ENCODE data around the gene CHRNA9.

The CHRNA9 gene

GRCh38 chr4:40373636-40374035 lies 38.5 kb downstream of the CHRNA9 start:
- TF ChIP-seq ZFX (IDR thresholded peaks at IDR 0.05; ENCODE audit: borderline replicate concordance) (no peak), CTCF (IDR thresholded peaks at IDR 0.05) (no peak)
- no peak overlapping the region for H3K27ac ChIP-seq

- TF ChIP-seq ZFX (IDR thresholded peaks at IDR 0.05; ENCODE audit: borderline replicate concordance), result no peak
- no peak for TF ChIP-seq CTCF (IDR thresholded peaks at IDR 0.05)
- H3K27ac ChIP-seq, result no peak overlapping the region
Observed at GRCh38 chr4:40375095-40375494, 40.0 kb downstream of the CHRNA9 start.

GRCh38 chr4:40375620-40376019 lies 40.5 kb downstream of the CHRNA9 start:
- no peak overlapping the region for H3K27ac ChIP-seq
- no peak for TF ChIP-seq ZFX (IDR thresholded peaks at IDR 0.05; ENCODE audit: borderline replicate concordance)
- no peak for TF ChIP-seq CTCF (IDR thresholded peaks at IDR 0.05)

GRCh38 chr4:40377512-40378365 lies 42.6 kb downstream of the CHRNA9 start:
- TF ChIP-seq ZFX (IDR thresholded peaks at IDR 0.05; ENCODE audit: borderline replicate concordance) (no peak), CTCF (IDR thresholded peaks at IDR 0.05) (no peak)
- H3K27ac ChIP-seq, result no peak overlapping the region

GRCh38 chr4:40378619-40379018 lies 43.5 kb downstream of the CHRNA9 start:
- H3K27ac ChIP-seq, result no peak overlapping the region

GRCh38 chr4:40379248-40379647 lies 44.1 kb downstream of the CHRNA9 start:
- no peak overlapping the region for H3K27ac ChIP-seq
- TF ChIP-seq CTCF (IDR thresholded peaks at IDR 0.05) (no peak), ZFX (IDR thresholded peaks at IDR 0.05; ENCODE audit: borderline replicate concordance) (no peak)

More at GRCh38 chr4:40378619-40379018, 43.5 kb downstream of the CHRNA9 start:
- no peak for TF ChIP-seq ZFX (IDR thresholded peaks at IDR 0.05; ENCODE audit: borderline replicate concordance)
- TF ChIP-seq CTCF (IDR thresholded peaks at IDR 0.05), result no peak

- H3K27ac ChIP-seq, result no peak overlapping the region
- TF ChIP-seq CTCF (IDR thresholded peaks at IDR 0.05) (no peak), ZFX (IDR thresholded peaks at IDR 0.05; ENCODE audit: borderline replicate concordance) (no peak)
Observed at GRCh38 chr4:40380647-40381046, 45.5 kb downstream of the CHRNA9 start.

All from 22Rv1 (cell line).